SK-N-MC (cell line): ENCODE data around the gene PRDM7.

Experiments
- EZH2 ChIP-seq: fragments of 200-600 bp; sonication (generic); IDR thresholded peaks from one replicate; pipeline ENCODE4 v1.6.1; 2017; ENCODE audit warnings: antibody characterized with exemption
- POLR2AphosphoS5 ChIP-seq: IDR thresholded peaks from 2 replicates; pipeline ENCODE4 v1.6.1; 2012; ENCODE audit warnings: mild to moderate bottlenecking, low read depth, low read length, borderline replicate concordance

GRCh38 chr16:90042946-90043514, 34.1 kb downstream of the PRDM7 start:
- no peak for TF ChIP-seq EZH2
- no peak for TF ChIP-seq POLR2AphosphoS5
